Measurements from ENCODE around the gene KRTAP1-4.

DNA sequence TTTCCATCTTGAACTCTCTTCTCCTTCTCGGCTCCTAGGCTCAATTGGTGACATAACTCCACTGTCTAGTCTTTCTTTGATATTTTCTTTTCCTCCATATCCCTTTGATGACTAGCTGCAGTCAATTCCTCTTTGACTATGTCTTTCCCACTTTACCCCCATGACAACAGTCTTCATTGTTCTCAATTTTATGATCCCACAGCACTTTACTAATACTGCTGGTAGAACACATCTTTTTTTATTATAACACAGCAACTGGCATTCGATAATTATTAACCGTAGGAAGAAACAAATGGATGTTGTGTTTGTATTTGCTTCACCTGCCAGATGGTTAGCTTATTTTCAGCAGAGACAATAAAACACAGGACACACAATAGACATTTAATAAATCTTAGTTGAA lies 37.3 kb downstream of the KRTAP1-4 start:
- TF ChIP-seq, protein P1, sequence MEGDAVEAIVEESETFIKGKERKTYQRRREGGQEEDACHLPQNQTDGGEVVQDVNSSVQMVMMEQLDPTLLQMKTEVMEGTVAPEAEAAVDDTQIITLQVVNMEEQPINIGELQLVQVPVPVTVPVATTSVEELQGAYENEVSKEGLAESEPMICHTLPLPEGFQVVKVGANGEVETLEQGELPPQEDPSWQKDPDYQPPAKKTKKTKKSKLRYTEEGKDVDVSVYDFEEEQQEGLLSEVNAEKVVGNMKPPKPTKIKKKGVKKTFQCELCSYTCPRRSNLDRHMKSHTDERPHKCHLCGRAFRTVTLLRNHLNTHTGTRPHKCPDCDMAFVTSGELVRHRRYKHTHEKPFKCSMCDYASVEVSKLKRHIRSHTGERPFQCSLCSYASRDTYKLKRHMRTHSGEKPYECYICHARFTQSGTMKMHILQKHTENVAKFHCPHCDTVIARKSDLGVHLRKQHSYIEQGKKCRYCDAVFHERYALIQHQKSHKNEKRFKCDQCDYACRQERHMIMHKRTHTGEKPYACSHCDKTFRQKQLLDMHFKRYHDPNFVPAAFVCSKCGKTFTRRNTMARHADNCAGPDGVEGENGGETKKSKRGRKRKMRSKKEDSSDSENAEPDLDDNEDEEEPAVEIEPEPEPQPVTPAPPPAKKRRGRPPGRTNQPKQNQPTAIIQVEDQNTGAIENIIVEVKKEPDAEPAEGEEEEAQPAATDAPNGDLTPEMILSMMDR (IDR thresholded peaks at IDR 0.05) = no peak
- no peak for TF ChIP-seq POLR2A (IDR thresholded peaks at IDR 0.05)
- no peak for TF ChIP-seq POLR2AphosphoS5 (IDR thresholded peaks at IDR 0.05)
- no peak for TF ChIP-seq EP300 (IDR thresholded peaks at IDR 0.05)

Data from stomach (tissue), 4 donors.